ENCODE results near the gene PNPLA7. TPM values are rescaled to one million over a fixed set of nuclear protein-coding genes. Genes with fewer than 3 reads are reported as not detected.
A peak's percentile ranks its signal among the peaks of the same experiment; 100 is the strongest.
"Not testable (repeated sequence)": the region's sequence is repeated elsewhere in the genome, so short reads cannot be mapped to it uniquely, and the experiment has no call there.

Gene PNPLA7
- total and polyA plus RNA-seq, 5 donors, result 5.5 to 13.0 (median 7.6) TPM

- ATAC-seq (no peak), DNase-seq (no peak)
- Histone ChIP-seq H3K27me3 (ENCODE audit: control insufficient read depth, insufficient read depth) (no peaks in the 10 kb centered on the region), H3K27ac (ENCODE audit: low read length) (peak overlapping the region; percentile 26), H3K4me1 (ENCODE audit: control insufficient read depth, insufficient read depth, low read length) (peaks cover 5% of the 10 kb centered on the region), H3K9me3 (ENCODE audit: control insufficient read depth, low read length) (no peaks in the 10 kb centered on the region), H3K4me3 (ENCODE audit: low read length) (no peak overlapping the region)
- 49% methylated on average over 9 of the region's 9 CpGs for WGBS
- intact Hi-C loops (cut with DNase I), result no loop called here
These were observed 25.1 kb upstream of the PNPLA7 start for GRCh38 chr9:137575364-137575715.

DNA sequence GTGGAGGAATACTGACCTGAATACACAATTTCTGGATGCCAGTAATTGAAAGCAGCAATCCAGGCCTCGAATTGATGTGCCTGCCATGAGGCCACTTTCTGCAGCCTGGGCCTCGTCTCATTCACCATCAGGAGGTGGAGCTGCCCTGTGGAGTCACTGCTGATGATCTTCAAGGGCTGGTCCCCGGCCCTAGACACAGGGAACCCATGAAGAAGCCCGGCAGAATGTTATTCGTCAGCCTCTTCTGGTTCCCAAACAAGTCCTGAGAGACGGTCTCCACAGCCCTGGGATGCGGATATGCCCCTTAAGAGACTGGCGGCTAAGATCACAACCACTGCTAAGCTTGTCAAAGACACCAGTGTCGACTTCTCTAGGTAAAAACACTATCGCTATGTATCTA lies 24.0 kb upstream of the PNPLA7 start:
- intact Hi-C loops (cut with DNase I), result no loop called here
- H3K27me3 ChIP-seq (ENCODE audit: control insufficient read depth, insufficient read depth), result no peaks in the 10 kb centered on the region
- DNase-seq (no peak), ATAC-seq (no peak)
- H3K27ac ChIP-seq (ENCODE audit: low read length), result peak overlapping the region; percentile 3
- no peak overlapping the region for H3K4me3 ChIP-seq (ENCODE audit: low read length)
- WGBS, result 86% methylated on average over 10 of the region's 10 CpGs
- H3K4me1 ChIP-seq (ENCODE audit: control insufficient read depth, insufficient read depth, low read length), result peaks cover 5% of the 10 kb centered on the region
- H3K9me3 ChIP-seq (ENCODE audit: control insufficient read depth, low read length), result no peaks in the 10 kb centered on the region

DNA sequence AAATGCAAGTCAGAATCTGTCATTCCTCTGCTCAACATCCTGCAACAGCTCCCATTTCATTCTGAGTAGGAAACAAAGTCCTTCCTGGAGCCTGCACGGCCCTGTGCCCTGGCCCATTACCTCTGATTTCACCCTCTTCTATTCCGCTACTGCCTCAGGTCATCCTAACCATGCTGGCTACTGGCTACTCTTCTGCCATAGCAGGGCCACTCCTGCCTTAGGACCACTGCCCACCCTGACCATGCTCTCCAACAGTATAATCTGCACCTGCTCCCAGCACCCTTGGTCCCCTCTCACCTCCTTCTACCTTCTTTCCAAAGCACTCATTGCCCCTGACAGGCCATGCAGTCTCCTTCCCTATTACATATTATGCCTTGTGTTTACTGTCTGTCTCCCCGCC lies 20.4 kb upstream of the PNPLA7 start:
- H3K27ac ChIP-seq (ENCODE audit: low read length), result no peak overlapping the region
- 98% methylated on average over 3 of the region's 3 CpGs for WGBS
- ATAC-seq, result no peak
- no peak overlapping the region for H3K4me3 ChIP-seq (ENCODE audit: low read length)
- H3K4me1 ChIP-seq (ENCODE audit: control insufficient read depth, insufficient read depth, low read length), result peaks cover 2% of the 10 kb centered on the region
- no peaks in the 10 kb centered on the region for H3K27me3 ChIP-seq (ENCODE audit: control insufficient read depth, insufficient read depth)
- intact Hi-C loops (cut with DNase I), result no loop called here
- no peak for DNase-seq
- no peaks in the 10 kb centered on the region for H3K9me3 ChIP-seq (ENCODE audit: control insufficient read depth, low read length)

DNA sequence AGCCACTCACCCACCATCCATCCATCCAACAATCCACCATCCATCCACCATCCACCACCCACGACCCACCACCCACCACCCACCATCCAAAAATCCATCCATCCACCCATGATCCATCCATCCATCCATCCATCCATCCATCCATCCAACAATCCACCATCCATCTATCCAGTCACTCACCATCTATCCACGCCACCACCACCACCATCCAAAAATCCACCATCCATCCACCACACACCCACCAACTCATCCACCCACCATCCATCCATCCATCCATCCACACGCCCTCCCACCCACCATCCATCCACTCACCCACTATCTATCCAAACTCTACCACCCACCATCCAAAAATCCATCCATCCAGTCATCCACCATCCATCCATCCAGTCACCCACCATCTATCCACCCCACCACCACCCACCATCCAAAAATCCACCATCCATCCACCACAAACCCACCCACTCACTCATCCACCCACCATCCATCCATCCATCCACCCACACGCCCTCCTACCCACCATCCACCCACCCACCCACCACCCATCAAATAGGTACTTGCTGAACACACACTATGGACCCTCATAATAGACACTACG lies 19.5 kb upstream of the PNPLA7 start:
- peak in 1 of 3 donors; percentile 5 for DNase-seq
- intact Hi-C loops (cut with DNase I), result no loop called here
- H3K4me3 ChIP-seq (ENCODE audit: low read length), result no peak overlapping the region
- no peaks in the 10 kb centered on the region for H3K4me1 ChIP-seq (ENCODE audit: control insufficient read depth, insufficient read depth, low read length)
- no peak overlapping the region for H3K27ac ChIP-seq (ENCODE audit: low read length)
- ATAC-seq, result no peak
- 98% methylated on average over 5 of the region's 5 CpGs for WGBS
- H3K9me3 ChIP-seq (ENCODE audit: control insufficient read depth, low read length), result no peaks in the 10 kb centered on the region
- no peaks in the 10 kb centered on the region for H3K27me3 ChIP-seq (ENCODE audit: control insufficient read depth, insufficient read depth)

GRCh38 chr9:137568445-137568844 lies 18.2 kb upstream of the PNPLA7 start:
- 88% methylated on average over 5 of the region's 5 CpGs for WGBS
- H3K4me1 ChIP-seq (ENCODE audit: control insufficient read depth, insufficient read depth, low read length); intact Hi-C loops (cut with DNase I): not testable (repeated sequence)

DNA sequence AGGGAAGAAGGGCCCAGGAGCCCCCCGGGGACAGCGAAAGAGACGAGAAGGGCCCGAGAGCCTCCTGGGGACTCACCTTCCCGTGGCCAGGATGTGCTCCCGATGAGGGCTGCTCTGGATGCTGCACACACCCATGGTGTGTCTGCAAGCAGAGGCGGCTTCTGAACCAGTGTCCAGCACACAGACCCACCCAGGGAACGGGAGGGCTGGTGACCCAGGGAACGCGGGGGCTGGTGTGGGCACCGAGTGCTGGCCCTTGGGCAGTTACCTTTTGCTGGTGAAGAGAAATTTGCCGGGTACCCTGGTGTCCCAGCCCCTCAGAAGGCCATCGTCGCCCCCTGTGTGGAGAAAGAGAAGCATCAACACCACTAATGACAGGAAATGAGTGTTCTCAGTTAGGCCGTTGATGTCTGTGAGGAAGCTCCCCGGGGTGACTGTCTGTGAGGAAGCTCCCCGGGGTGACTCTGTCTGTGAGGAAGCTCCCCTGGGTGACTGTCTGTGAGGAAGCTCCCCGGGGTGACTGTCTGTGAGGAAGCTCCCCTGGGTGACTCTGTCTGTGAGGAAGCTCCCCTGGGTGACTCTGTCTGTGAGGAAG lies 14.7 kb upstream of the PNPLA7 start:
- H3K4me3 ChIP-seq (ENCODE audit: low read length), result no peak overlapping the region
- WGBS, result 84% methylated on average over 17 of the region's 18 CpGs
- ATAC-seq (no peak), DNase-seq (peak in 1 of 3 donors; percentile 31)
- intact Hi-C loops (cut with DNase I), result no loop called here
- H3K27ac ChIP-seq (ENCODE audit: low read length), result no peak overlapping the region
- no peaks in the 10 kb centered on the region for H3K9me3 ChIP-seq (ENCODE audit: control insufficient read depth, low read length)
- no peaks in the 10 kb centered on the region for H3K4me1 ChIP-seq (ENCODE audit: control insufficient read depth, insufficient read depth, low read length)
- no peaks in the 10 kb centered on the region for H3K27me3 ChIP-seq (ENCODE audit: control insufficient read depth, insufficient read depth)

More at GRCh38 chr9:137568445-137568844, 18.2 kb upstream of the PNPLA7 start:
- not testable (repeated sequence) for DNase-seq; ATAC-seq; H3K27ac ChIP-seq (ENCODE audit: low read length); H3K9me3 ChIP-seq (ENCODE audit: control insufficient read depth, low read length); H3K27me3 ChIP-seq (ENCODE audit: control insufficient read depth, insufficient read depth); H3K4me3 ChIP-seq (ENCODE audit: low read length)

DNA sequence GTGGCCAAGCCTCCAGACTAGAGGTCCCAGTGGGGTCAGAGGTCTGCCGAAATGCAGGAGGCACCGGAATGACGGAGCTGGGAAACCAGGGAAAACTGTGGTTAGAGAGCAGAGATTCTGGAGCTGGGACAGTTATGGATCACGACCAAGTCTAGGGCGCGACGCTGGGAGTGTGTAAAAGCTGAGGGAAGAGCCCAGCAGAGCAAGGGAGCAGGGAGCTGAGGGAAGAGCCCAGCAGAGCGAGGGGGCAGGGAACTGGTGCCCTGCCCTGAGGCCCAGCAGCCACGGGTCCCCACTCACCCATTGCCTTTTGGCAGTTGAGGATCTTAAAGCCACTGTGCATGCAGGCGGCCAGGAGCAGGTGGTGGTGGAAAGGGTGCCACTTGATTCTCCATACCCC lies 13.9 kb upstream of the PNPLA7 start:
- no peaks in the 10 kb centered on the region for H3K27me3 ChIP-seq (ENCODE audit: control insufficient read depth, insufficient read depth)
- no peak overlapping the region for H3K4me3 ChIP-seq (ENCODE audit: low read length)
- ATAC-seq (peak in 1 of 2 donors; percentile 21), DNase-seq (peak in 1 of 3 donors; percentile 19)
- H3K9me3 ChIP-seq (ENCODE audit: control insufficient read depth, low read length), result no peaks in the 10 kb centered on the region
- no peak overlapping the region for H3K27ac ChIP-seq (ENCODE audit: low read length)
- intact Hi-C loops (cut with DNase I), result no loop called here
- no peaks in the 10 kb centered on the region for H3K4me1 ChIP-seq (ENCODE audit: control insufficient read depth, insufficient read depth, low read length)
- WGBS, result 94% methylated on average over 10 of the region's 10 CpGs

DNA sequence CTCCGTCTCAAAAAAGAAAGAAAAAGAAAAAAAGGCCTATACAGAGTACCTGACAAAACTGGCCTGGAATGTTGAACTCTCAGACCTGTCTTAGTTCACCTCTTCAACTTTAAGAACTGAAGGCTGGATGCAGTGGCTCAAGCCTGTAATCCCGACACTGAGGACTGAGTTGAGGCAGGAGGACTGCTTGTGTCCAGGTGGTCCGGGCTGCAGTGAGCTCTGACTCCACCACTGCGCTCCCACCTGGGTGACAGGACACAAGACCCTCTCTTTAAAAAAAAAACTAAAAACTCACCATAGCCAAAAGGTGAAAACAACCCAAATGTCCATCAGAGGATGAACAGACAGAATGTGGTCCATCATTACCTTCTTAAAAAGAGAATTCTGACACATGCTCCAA lies 7.9 kb upstream of the PNPLA7 start:
- intact Hi-C loops (cut with DNase I), result no loop called here
- WGBS, result 95% methylated on average over 4 of the region's 4 CpGs
- ATAC-seq (no peak), DNase-seq (no peak)
- Histone ChIP-seq H3K27ac (ENCODE audit: low read length) (no peak overlapping the region), H3K4me1 (ENCODE audit: control insufficient read depth, insufficient read depth, low read length) (no peaks in the 10 kb centered on the region), H3K9me3 (ENCODE audit: control insufficient read depth, low read length) (no peaks in the 10 kb centered on the region), H3K27me3 (ENCODE audit: control insufficient read depth, insufficient read depth) (no peaks in the 10 kb centered on the region), H3K4me3 (ENCODE audit: low read length) (no peak overlapping the region)

- ATAC-seq (peak in 1 of 2 donors; percentile 15), DNase-seq (peak in 2 of 3 donors; percentile 58 to 68)
- Histone ChIP-seq H3K27me3 (ENCODE audit: control insufficient read depth, insufficient read depth) (no peaks in the 10 kb centered on the region), H3K4me3 (ENCODE audit: low read length) (no peak overlapping the region), H3K27ac (ENCODE audit: low read length) (no peak overlapping the region), H3K9me3 (ENCODE audit: control insufficient read depth, low read length) (no peaks in the 10 kb centered on the region), H3K4me1 (ENCODE audit: control insufficient read depth, insufficient read depth, low read length) (no peaks in the 10 kb centered on the region)
- intact Hi-C loops (cut with DNase I), result no loop called here
- WGBS, result 75% methylated on average over 24 of the region's 24 CpGs
These were observed 6.1 kb upstream of the PNPLA7 start for GRCh38 chr9:137556069-137556838.

- intact Hi-C loops (cut with DNase I), result no loop called here
- peak overlapping the region; percentile 9 for H3K27ac ChIP-seq (ENCODE audit: low read length)
- H3K4me1 ChIP-seq (ENCODE audit: control insufficient read depth, insufficient read depth, low read length), result no peaks in the 10 kb centered on the region
- H3K9me3 ChIP-seq (ENCODE audit: control insufficient read depth, low read length), result no peaks in the 10 kb centered on the region
- no peaks in the 10 kb centered on the region for H3K27me3 ChIP-seq (ENCODE audit: control insufficient read depth, insufficient read depth)
- WGBS, result 90% methylated on average over 10 of the region's 10 CpGs
- no peak overlapping the region for H3K4me3 ChIP-seq (ENCODE audit: low read length)
- DNase-seq, result no peak
- ATAC-seq, result no peak
These were observed 5.0 kb upstream of the PNPLA7 start for GRCh38 chr9:137555179-137555578.

DNA sequence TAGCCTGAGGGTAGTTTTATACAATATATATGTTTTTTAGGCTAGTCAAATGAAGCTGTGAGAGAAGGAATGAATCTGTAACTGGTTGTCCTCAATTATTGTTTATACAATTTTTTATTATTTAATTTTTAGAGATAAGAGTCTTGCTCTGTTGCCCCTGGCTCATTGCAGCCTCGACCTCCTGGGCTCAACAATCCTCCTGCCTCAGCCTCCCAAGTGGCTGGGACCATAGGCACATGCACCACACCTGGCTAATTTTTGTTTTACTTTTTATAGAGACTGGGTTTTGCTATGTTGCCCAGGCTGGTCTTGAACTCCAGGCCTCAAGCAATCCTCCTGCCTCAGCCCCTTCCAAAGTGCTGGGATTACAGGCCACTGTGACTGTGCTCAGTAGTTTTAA lies 4.1 kb upstream of the PNPLA7 start:
- Histone ChIP-seq H3K27ac (ENCODE audit: low read length) (no peak overlapping the region), H3K4me1 (ENCODE audit: control insufficient read depth, insufficient read depth, low read length) (no peaks in the 10 kb centered on the region), H3K27me3 (ENCODE audit: control insufficient read depth, insufficient read depth) (no peaks in the 10 kb centered on the region), H3K4me3 (ENCODE audit: low read length) (no peak overlapping the region), H3K9me3 (ENCODE audit: control insufficient read depth, low read length) (no peaks in the 10 kb centered on the region)
- WGBS, result 93% methylated on average over 1 of the region's 1 CpG
- DNase-seq (no peak), ATAC-seq (no peak)
- intact Hi-C loops (cut with DNase I), result no loop called here
